ENCODE measurements around the gene SRGAP3.

Gene SRGAP3

DNA sequence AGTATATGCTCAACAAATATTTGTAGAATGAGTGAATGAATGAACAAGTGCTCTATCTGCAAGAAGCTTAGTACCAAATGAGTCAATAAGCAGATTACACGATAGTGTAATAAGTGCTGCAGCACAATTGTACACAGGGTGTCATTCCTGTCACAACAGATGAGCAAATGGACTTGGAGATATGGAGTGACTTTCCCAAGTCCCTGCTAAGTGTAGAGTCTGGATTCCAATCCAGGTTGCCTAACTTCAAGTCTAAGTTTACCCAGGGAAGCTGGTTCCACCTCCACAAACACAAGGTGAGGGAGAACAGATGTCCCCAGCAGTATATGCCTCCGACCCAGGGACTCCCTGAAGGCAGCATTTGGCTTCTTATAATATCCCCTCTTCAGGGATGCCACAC is 208.4 kb downstream of the SRGAP3 start:
- H3K36me3 ChIP-seq (ENCODE audit: insufficient read depth, low read length): no peaks in the 10 kb centered on the region
- 96% methylated on average over 2 of the region's 2 CpGs for WGBS
- H3K9me3 ChIP-seq (ENCODE audit: insufficient read depth, low read depth, low read length): no peaks in the 10 kb centered on the region
- 0 out of 2 replicates have a peak, but pooled peaks cover 2% of the 10 kb centered on the region for H3K27me3 ChIP-seq (ENCODE audit: insufficient read depth, low read length)
- no peak overlapping the region for H3K4me3 ChIP-seq (ENCODE audit: low read length)
- no peaks in the 10 kb centered on the region for H3K4me1 ChIP-seq (ENCODE audit: insufficient read depth, low read length)
- H3K27ac ChIP-seq (ENCODE audit: low read depth, low read length): no peak overlapping the region
- no peak overlapping the region for H3K9ac ChIP-seq (ENCODE audit: low read depth, low read length)

DNA sequence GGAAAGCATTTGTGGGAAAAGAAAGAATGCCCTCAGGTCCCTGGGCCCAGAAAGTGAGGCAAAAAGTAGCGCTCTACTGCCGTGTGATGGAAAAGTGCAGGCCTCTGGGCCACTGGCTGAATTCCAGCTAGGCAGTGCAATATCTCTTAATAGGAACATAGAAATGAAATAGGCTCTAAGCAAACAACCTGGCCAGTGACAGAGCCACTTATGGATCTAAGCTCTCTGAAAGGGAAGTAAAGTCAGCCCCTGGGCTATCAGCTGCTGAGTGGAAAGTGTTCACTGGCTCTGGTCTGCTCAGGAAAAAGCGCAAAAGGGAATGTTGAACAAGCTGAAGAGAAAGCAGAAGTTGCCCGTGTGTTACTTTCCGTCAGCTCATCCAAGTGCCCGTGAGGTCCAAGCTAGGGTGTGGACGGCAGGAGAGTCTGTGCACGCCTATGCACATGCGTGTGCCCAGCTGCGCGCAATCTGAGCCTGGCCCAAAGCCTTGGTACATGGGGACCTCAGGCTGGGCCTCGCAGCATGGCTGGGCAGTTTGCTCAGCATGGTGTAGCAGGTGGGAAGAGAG is 212.2 kb downstream of the SRGAP3 start:
- Histone ChIP-seq H3K9ac (ENCODE audit: low read depth, low read length) (no peak overlapping the region), H3K27me3 (ENCODE audit: insufficient read depth, low read length) (0 out of 2 replicates have a peak, but pooled peaks cover 2% of the 10 kb centered on the region), H3K9me3 (ENCODE audit: insufficient read depth, low read depth, low read length) (no peaks in the 10 kb centered on the region), H3K4me3 (ENCODE audit: low read length) (no peak overlapping the region), H3K4me1 (ENCODE audit: insufficient read depth, low read length) (no peaks in the 10 kb centered on the region), H3K27ac (ENCODE audit: low read depth, low read length) (no peak overlapping the region), H3K36me3 (ENCODE audit: insufficient read depth, low read length) (no peaks in the 10 kb centered on the region)
- 96% methylated on average over 12 of the region's 12 CpGs for WGBS

DNA sequence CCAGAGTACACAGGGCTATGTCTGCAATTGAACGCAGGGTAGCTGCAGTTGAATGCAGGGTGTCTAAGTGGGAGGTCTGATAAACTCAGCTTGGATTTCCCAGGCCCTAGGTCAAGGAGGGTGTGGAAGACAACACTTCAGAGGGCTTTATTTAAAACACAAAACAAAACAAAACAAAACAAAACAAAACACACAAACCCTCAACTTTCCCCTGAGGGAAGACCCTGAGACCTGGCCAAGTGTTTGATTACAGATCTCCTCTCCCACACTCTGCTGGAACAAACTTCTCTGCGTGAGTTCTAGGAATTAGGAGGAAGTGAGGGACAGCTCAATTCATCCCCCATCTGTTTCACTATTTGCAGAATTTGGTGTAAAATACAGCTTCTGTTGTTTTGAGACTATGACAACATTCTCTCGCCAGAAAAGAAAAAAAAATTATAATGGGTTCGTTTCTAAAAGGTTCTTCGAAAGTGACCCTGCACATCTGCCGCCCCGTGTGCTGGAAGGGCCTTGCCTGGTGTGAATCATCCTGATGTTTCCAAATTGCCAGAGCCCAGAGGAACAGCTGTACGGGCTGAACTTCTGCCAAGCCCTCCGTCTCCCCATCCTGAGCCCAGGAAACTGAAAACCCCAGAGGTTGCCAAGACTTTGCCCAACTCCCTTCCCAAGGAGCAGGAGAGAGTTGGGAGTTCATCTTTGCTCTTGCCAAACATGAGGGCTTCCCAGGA is 212.9 kb downstream of the SRGAP3 start:
- H3K4me3 ChIP-seq (ENCODE audit: low read length): no peak overlapping the region
- H3K4me1 ChIP-seq (ENCODE audit: insufficient read depth, low read length): no peaks in the 10 kb centered on the region
- no peak overlapping the region for H3K27ac ChIP-seq (ENCODE audit: low read depth, low read length)
- H3K36me3 ChIP-seq (ENCODE audit: insufficient read depth, low read length): no peaks in the 10 kb centered on the region
- H3K27me3 ChIP-seq (ENCODE audit: insufficient read depth, low read length): 0 out of 2 replicates have a peak, but pooled peaks cover 2% of the 10 kb centered on the region
- 78% methylated on average over 8 of the region's 9 CpGs for WGBS
- no peak overlapping the region for H3K9ac ChIP-seq (ENCODE audit: low read depth, low read length)
- no peaks in the 10 kb centered on the region for H3K9me3 ChIP-seq (ENCODE audit: insufficient read depth, low read depth, low read length)

DNA sequence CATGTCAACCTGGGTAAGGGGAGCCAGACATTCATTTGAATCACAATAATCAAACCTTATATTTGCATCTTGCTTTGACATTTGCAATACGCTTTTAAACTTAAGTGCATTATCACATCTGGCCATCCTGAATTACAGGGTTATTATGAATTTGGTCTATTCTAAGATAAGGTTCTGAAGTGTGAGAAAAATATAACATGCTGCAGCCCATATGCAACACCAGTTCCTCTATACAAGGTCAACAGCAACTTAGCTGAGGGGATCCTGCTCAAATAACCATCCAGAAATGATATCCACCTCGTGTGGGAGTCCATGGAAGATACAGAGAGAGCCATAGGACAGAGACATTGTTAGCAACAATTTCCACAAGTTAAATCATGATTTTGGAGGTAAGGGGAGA is 213.5 kb downstream of the SRGAP3 start:
- 94% methylated on average over 2 of the region's 2 CpGs for WGBS
- Histone ChIP-seq H3K27ac (ENCODE audit: low read depth, low read length) (no peak overlapping the region), H3K9ac (ENCODE audit: low read depth, low read length) (no peak overlapping the region), H3K27me3 (ENCODE audit: insufficient read depth, low read length) (0 out of 2 replicates have a peak, but pooled peaks cover 2% of the 10 kb centered on the region), H3K4me1 (ENCODE audit: insufficient read depth, low read length) (no peaks in the 10 kb centered on the region), H3K36me3 (ENCODE audit: insufficient read depth, low read length) (no peaks in the 10 kb centered on the region), H3K9me3 (ENCODE audit: insufficient read depth, low read depth, low read length) (no peaks in the 10 kb centered on the region), H3K4me3 (ENCODE audit: low read length) (no peak overlapping the region)

GRCh38 chr3:9035473-9035872 is 214.0 kb downstream of the SRGAP3 start:
- Histone ChIP-seq H3K27me3 (ENCODE audit: insufficient read depth, low read length) (0 out of 2 replicates have a peak, but pooled peaks cover 2% of the 10 kb centered on the region), H3K36me3 (ENCODE audit: insufficient read depth, low read length) (no peaks in the 10 kb centered on the region), H3K4me3 (ENCODE audit: low read length) (no peak overlapping the region), H3K4me1 (ENCODE audit: insufficient read depth, low read length) (no peaks in the 10 kb centered on the region), H3K27ac (ENCODE audit: low read depth, low read length) (no peak overlapping the region), H3K9me3 (ENCODE audit: insufficient read depth, low read depth, low read length) (no peaks in the 10 kb centered on the region), H3K9ac (ENCODE audit: low read depth, low read length) (no peak overlapping the region)
- WGBS: 91% methylated on average over 4 of the region's 4 CpGs

DNA sequence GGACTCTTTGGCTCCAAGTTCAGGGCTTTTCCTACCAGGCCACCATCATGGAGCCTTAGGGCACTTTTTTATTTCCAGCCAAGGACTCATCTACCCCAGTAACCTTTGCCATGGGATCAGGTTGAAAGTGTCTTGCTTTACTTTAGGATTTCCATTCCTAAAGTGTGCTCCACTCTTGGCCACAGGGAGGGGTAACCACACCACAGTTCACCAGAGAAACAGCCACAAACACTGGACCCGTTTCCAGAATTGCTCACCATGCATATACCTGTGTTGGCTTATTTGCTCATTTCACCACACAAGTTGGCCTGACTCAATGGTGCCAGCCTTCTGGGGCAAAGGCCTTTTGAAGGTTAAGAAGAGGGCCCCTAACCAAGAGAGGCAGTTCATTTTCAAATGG is 215.6 kb downstream of the SRGAP3 start:
- H3K4me1 ChIP-seq (ENCODE audit: insufficient read depth, low read length): no peaks in the 10 kb centered on the region
- no peak overlapping the region for H3K9ac ChIP-seq (ENCODE audit: low read depth, low read length)
- H3K36me3 ChIP-seq (ENCODE audit: insufficient read depth, low read length): no peaks in the 10 kb centered on the region
- 89% methylated on average over 1 of the region's 1 CpG for WGBS
- H3K27me3 ChIP-seq (ENCODE audit: insufficient read depth, low read length): 0 out of 2 replicates have a peak, but pooled peaks cover 2% of the 10 kb centered on the region
- H3K4me3 ChIP-seq (ENCODE audit: low read length): no peak overlapping the region
- no peaks in the 10 kb centered on the region for H3K9me3 ChIP-seq (ENCODE audit: insufficient read depth, low read depth, low read length)
- H3K27ac ChIP-seq (ENCODE audit: low read depth, low read length): no peak overlapping the region

- Histone ChIP-seq H3K9ac (ENCODE audit: low read depth, low read length) (no peak overlapping the region), H3K9me3 (ENCODE audit: insufficient read depth, low read depth, low read length) (no peaks in the 10 kb centered on the region), H3K4me3 (ENCODE audit: low read length) (no peak overlapping the region), H3K36me3 (ENCODE audit: insufficient read depth, low read length) (no peaks in the 10 kb centered on the region), H3K27me3 (ENCODE audit: insufficient read depth, low read length) (0 out of 2 replicates have a peak, but pooled peaks cover 2% of the 10 kb centered on the region), H3K27ac (ENCODE audit: low read depth, low read length) (no peak overlapping the region), H3K4me1 (ENCODE audit: insufficient read depth, low read length) (no peaks in the 10 kb centered on the region)
- 92% methylated on average over 10 of the region's 11 CpGs for WGBS
Measured at GRCh38 chr3:9032231-9032777, 217.1 kb downstream of the SRGAP3 start.

- Histone ChIP-seq H3K9me3 (ENCODE audit: insufficient read depth, low read depth, low read length) (no peaks in the 10 kb centered on the region), H3K4me3 (ENCODE audit: low read length) (no peak overlapping the region), H3K27me3 (ENCODE audit: insufficient read depth, low read length) (no peaks in the 10 kb centered on the region), H3K27ac (ENCODE audit: low read depth, low read length) (no peak overlapping the region), H3K36me3 (ENCODE audit: insufficient read depth, low read length) (no peaks in the 10 kb centered on the region), H3K9ac (ENCODE audit: low read depth, low read length) (no peak overlapping the region), H3K4me1 (ENCODE audit: insufficient read depth, low read length) (no peaks in the 10 kb centered on the region)
- 92% methylated on average over 7 of the region's 7 CpGs for WGBS
Measured at GRCh38 chr3:9030034-9030433, 219.4 kb downstream of the SRGAP3 start.

- Histone ChIP-seq H3K27me3 (ENCODE audit: insufficient read depth, low read length) (no peaks in the 10 kb centered on the region), H3K9me3 (ENCODE audit: insufficient read depth, low read depth, low read length) (no peaks in the 10 kb centered on the region), H3K4me1 (ENCODE audit: insufficient read depth, low read length) (no peaks in the 10 kb centered on the region), H3K27ac (ENCODE audit: low read depth, low read length) (no peak overlapping the region), H3K9ac (ENCODE audit: low read depth, low read length) (no peak overlapping the region), H3K4me3 (ENCODE audit: low read length) (no peak overlapping the region), H3K36me3 (ENCODE audit: insufficient read depth, low read length) (no peaks in the 10 kb centered on the region)
- 93% methylated on average over 5 of the region's 5 CpGs for WGBS
Measured at GRCh38 chr3:9028134-9028533, 221.3 kb downstream of the SRGAP3 start.

GRCh38 chr3:9026320-9027045 is 223.0 kb downstream of the SRGAP3 start:
- Histone ChIP-seq H3K9me3 (ENCODE audit: insufficient read depth, low read depth, low read length) (no peaks in the 10 kb centered on the region), H3K27ac (ENCODE audit: low read depth, low read length) (no peak overlapping the region), H3K27me3 (ENCODE audit: insufficient read depth, low read length) (no peaks in the 10 kb centered on the region), H3K4me3 (ENCODE audit: low read length) (no peak overlapping the region), H3K9ac (ENCODE audit: low read depth, low read length) (no peak overlapping the region), H3K4me1 (ENCODE audit: insufficient read depth, low read length) (peaks cover 2% of the 10 kb centered on the region), H3K36me3 (ENCODE audit: insufficient read depth, low read length) (no peaks in the 10 kb centered on the region)
- 93% methylated on average over 7 of the region's 7 CpGs for WGBS

- Histone ChIP-seq H3K36me3 (ENCODE audit: insufficient read depth, low read length) (no peaks in the 10 kb centered on the region), H3K9ac (ENCODE audit: low read depth, low read length) (no peak overlapping the region), H3K4me1 (ENCODE audit: insufficient read depth, low read length) (peaks cover 19% of the 10 kb centered on the region), H3K27ac (ENCODE audit: low read depth, low read length) (no peak overlapping the region), H3K27me3 (ENCODE audit: insufficient read depth, low read length) (no peaks in the 10 kb centered on the region), H3K9me3 (ENCODE audit: insufficient read depth, low read depth, low read length) (no peaks in the 10 kb centered on the region), H3K4me3 (ENCODE audit: low read length) (no peak overlapping the region)
- WGBS: 86% methylated on average over 2 of the region's 2 CpGs
Measured at GRCh38 chr3:9024341-9024740, 225.1 kb downstream of the SRGAP3 start.
